Glutamatergic neuron (in vitro differentiated cells): Measurements from ENCODE around the gene RALGAPA2. TPM values are rescaled to one million over a fixed set of nuclear protein-coding genes. Genes with fewer than 3 reads are reported as not detected.

Experiments
- DNase-seq: peaks from one replicate; pipeline ENCODE4 v3.0.0; 2022
- H3K27ac Mint-ChIP-seq: one replicate; pipeline ENCODE4 v1.8.0; 2020; ENCODE audit warnings: mild to moderate bottlenecking, mixed read lengths, inconsistent platforms; ENCODE audit not compliant: unreplicated experiment
- H3K27me3 Mint-ChIP-seq: one replicate; pipeline ENCODE4 v1.8.0; 2020; ENCODE audit warnings: mild to moderate bottlenecking, moderate library complexity, mixed read lengths, inconsistent platforms; ENCODE audit not compliant: unreplicated experiment
- H3K36me3 Mint-ChIP-seq: one replicate; pipeline ENCODE4 v1.8.0; 2020; ENCODE audit warnings: mild to moderate bottlenecking, mixed read lengths, inconsistent platforms; ENCODE audit not compliant: unreplicated experiment
- H3K4me1 Mint-ChIP-seq: one replicate; pipeline ENCODE4 v1.8.0; 2020; ENCODE audit warnings: mild to moderate bottlenecking, low read depth, mixed read lengths, inconsistent platforms; ENCODE audit not compliant: unreplicated experiment
- H3K4me3 Mint-ChIP-seq: one replicate; pipeline ENCODE4 v1.8.0; 2020; ENCODE audit warnings: mild to moderate bottlenecking, mixed read lengths, inconsistent platforms; ENCODE audit not compliant: unreplicated experiment
- H3K9me3 Mint-ChIP-seq: one replicate; pipeline ENCODE4 v1.8.0; 2020; ENCODE audit warnings: mild to moderate bottlenecking, moderate library complexity, mixed read lengths, inconsistent platforms; ENCODE audit not compliant: unreplicated experiment
- CTCF ChIP-seq: fragments of 200-600 bp; sonication (generic); IDR thresholded peaks from one replicate; pipeline ENCODE4 v1.5.0; 2021; ENCODE audit not compliant: partially characterized antibody, unreplicated experiment
- total RNA-seq: library from RNA; stranded (reverse); fragmentation: NEBNext Ultra II Directional; extraction: Animal tissue kit (Norgen Biotek cat#: 25700); gene quantifications from one replicate; pipeline ENCODE4 v1.2.1, GENCODE V29; 2021; ENCODE audit not compliant: unreplicated experiment

Gene RALGAPA2
- total RNA-seq, 1 donor from 2014 or later: 60.9 TPM

DNA sequence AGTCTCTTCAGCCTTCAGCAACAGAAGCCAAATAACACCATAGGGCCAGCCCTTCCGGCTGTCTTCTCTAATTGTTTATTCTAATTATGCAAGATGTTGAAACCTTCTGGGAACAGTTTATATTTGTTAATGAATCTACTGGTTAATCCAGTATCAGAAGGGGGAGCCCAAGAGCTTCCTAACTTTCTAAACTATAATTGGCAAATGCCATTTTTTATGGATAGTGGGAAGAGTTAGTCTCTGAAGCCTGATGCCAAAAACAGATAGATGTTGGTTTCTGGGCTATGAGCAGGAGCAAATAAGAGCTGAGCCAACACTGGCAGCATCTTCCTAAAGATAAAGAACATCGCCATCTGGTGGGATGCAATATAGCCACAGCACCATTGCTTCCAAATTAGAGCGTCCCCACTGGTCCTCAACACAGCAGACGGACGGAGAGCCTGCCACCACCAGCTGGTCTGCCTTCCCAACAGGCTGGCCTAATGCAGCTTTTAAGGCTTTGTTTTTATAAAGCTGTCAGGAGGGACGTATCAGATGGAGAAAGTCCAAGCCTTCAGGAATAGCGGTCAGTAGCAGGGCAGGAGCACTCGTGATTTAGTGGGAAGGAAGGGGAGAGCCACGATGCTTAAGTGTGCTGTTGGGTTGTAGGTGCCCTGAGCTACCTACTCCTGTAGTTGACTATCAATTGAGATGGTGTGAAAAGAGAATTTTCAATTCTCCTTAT is 118.8 kb downstream of the RALGAPA2 start:
- Mint-ChIP-seq H3K27ac (peak overlapping the region; percentile 98), H3K36me3 (peaks cover 4% of the 10 kb centered on the region)
- peak; percentile 64 for TF ChIP-seq CTCF

GRCh38 chr20:20585146-20585545 is 127.3 kb downstream of the RALGAPA2 start:
- TF ChIP-seq CTCF: no peak
- Mint-ChIP-seq H3K36me3 (peaks cover 19% of the 10 kb centered on the region), H3K9me3 (no peaks in the 10 kb centered on the region), H3K4me1 (no peaks in the 10 kb centered on the region), H3K4me3 (no peak overlapping the region), H3K27me3 (no peaks in the 10 kb centered on the region), H3K27ac (no peak overlapping the region)
- DNase-seq: no peak

More for the DNA sequence above, 118.8 kb downstream of the RALGAPA2 start:
- Mint-ChIP-seq H3K4me3 (peak overlapping the region; percentile 80), H3K9me3 (peaks cover 13% of the 10 kb centered on the region), H3K27me3 (peaks cover 7% of the 10 kb centered on the region), H3K4me1 (peaks cover 40% of the 10 kb centered on the region)
- DNase-seq: peak; percentile 85

DNA sequence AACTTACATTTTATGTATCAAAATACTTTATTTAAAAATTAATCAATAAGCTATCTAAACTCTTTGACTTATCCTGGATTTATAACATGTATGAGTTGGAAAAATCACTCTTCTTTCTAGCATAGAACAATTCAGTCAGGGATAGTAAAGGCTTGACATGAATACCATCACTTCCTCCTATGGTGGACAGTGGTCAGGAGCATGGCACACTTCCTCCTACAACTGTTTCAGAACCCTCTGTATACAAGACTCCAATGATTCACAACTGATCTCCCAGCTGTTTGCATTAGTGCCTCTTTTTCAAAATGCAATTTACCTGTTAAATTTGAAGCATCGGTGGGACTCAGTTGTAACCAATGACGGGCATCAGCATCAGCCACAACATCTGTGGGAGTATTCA is 129.7 kb downstream of the RALGAPA2 start:
- H3K36me3 Mint-ChIP-seq: peaks cover 18% of the 10 kb centered on the region
- no peak for DNase-seq
- H3K27ac Mint-ChIP-seq: no peak overlapping the region
- H3K4me1 Mint-ChIP-seq: no peaks in the 10 kb centered on the region
- H3K27me3 Mint-ChIP-seq: no peaks in the 10 kb centered on the region
- no peak for TF ChIP-seq CTCF
- no peaks in the 10 kb centered on the region for H3K9me3 Mint-ChIP-seq
- H3K4me3 Mint-ChIP-seq: no peak overlapping the region

DNA sequence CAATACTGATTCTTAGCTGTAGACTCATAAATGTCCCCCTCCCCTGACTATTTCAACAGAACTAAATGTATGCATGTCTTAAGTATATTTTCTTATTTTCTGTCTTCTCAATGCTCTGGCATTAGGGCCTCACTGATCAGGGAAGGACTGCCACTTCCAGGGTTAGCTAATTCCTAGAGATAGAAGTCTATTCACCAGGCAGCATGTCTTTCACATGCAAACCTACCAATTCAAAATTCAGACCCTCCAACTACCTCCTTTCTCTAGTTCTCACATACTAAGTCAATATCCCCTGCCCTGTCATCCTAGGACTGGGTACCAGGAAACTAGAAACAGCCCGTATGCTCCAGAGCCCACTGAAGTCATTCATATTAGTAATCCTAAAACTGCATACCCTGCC is 132.3 kb downstream of the RALGAPA2 start:
- Mint-ChIP-seq H3K27ac (peak overlapping the region; percentile 20), H3K27me3 (no peaks in the 10 kb centered on the region), H3K4me3 (no peak overlapping the region), H3K9me3 (no peaks in the 10 kb centered on the region), H3K4me1 (no peaks in the 10 kb centered on the region), H3K36me3 (no peaks in the 10 kb centered on the region)
- DNase-seq: no peak
- no peak for TF ChIP-seq CTCF

DNA sequence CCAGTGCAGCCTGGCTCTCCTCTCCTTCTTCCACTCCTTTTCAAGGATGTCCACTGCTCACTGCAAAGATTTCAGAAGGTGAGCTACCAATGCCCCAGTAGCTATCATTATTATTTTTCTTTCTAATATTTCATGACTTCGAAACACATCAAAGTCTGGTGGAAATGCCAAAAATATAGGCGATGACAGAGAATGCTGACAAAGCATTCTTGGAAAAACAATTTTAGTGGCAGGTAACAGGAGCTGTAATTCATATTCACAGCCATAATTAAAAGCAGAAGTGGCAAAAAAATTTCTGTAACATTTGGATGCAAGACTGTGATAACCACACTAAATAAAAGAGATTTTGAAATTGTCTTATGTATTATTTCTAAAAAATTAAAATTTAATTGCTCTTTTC is 133.6 kb downstream of the RALGAPA2 start:
- H3K4me1 Mint-ChIP-seq: no peaks in the 10 kb centered on the region
- H3K4me3 Mint-ChIP-seq: no peak overlapping the region
- no peaks in the 10 kb centered on the region for H3K27me3 Mint-ChIP-seq
- H3K36me3 Mint-ChIP-seq: peaks cover 3% of the 10 kb centered on the region
- no peaks in the 10 kb centered on the region for H3K9me3 Mint-ChIP-seq
- DNase-seq: no peak
- TF ChIP-seq CTCF: no peak
- no peak overlapping the region for H3K27ac Mint-ChIP-seq
